Sigmoid colon (tissue), 4 donors: ENCODE measurements around the gene OGFOD1.

Experiments used
- EP300 ChIP-seq, 4 donors: sonication (generic); formaldehyde crosslinking; IDR thresholded peaks; one replicate each; pipeline ENCODE4 v1.6.1; 2017; ENCODE audit warnings: antibody characterized with exemption in 4 of 4
- POLR2A ChIP-seq, 2 donors: fragments of 450-650 bp; IDR thresholded peaks; one replicate each; pipeline ENCODE4 v1.6.1; 2016; ENCODE audit warnings: antibody characterized with exemption in 2 of 2, mild to moderate bottlenecking in 2 of 2, moderate library complexity in 2 of 2
- POLR2AphosphoS5 ChIP-seq, 4 donors: sonication (generic); formaldehyde crosslinking; IDR thresholded peaks; one replicate each; pipeline ENCODE4 v1.6.1; 2017; ENCODE audit warnings: antibody characterized with exemption in 4 of 4
- TF ChIP-seq, protein P1 (sequence below), 4 experiments: fragments of 450-650 bp in 3 of 4; fragments of 200-600 bp in 1 of 4; IDR thresholded peaks; one replicate each; pipeline ENCODE4 v1.5.1; 2016 to 2019; ENCODE audit warnings: antibody characterized with exemption in 4 of 4, mild to moderate bottlenecking in 3 of 4, moderate library complexity in 2 of 4

- TF ChIP-seq POLR2A (IDR thresholded peaks at IDR 0.05) (no peak), EP300 (IDR thresholded peaks at IDR 0.05) (no peak), POLR2AphosphoS5 (IDR thresholded peaks at IDR 0.05) (no peak)
- TF ChIP-seq, protein P1, sequence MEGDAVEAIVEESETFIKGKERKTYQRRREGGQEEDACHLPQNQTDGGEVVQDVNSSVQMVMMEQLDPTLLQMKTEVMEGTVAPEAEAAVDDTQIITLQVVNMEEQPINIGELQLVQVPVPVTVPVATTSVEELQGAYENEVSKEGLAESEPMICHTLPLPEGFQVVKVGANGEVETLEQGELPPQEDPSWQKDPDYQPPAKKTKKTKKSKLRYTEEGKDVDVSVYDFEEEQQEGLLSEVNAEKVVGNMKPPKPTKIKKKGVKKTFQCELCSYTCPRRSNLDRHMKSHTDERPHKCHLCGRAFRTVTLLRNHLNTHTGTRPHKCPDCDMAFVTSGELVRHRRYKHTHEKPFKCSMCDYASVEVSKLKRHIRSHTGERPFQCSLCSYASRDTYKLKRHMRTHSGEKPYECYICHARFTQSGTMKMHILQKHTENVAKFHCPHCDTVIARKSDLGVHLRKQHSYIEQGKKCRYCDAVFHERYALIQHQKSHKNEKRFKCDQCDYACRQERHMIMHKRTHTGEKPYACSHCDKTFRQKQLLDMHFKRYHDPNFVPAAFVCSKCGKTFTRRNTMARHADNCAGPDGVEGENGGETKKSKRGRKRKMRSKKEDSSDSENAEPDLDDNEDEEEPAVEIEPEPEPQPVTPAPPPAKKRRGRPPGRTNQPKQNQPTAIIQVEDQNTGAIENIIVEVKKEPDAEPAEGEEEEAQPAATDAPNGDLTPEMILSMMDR (IDR thresholded peaks at IDR 0.05) = no peak
Observed at GRCh38 chr16:56463153-56463552, 11.8 kb downstream of the OGFOD1 start.
